Measurements from ENCODE around the gene CDK4.

Gene CDK4

DNA sequence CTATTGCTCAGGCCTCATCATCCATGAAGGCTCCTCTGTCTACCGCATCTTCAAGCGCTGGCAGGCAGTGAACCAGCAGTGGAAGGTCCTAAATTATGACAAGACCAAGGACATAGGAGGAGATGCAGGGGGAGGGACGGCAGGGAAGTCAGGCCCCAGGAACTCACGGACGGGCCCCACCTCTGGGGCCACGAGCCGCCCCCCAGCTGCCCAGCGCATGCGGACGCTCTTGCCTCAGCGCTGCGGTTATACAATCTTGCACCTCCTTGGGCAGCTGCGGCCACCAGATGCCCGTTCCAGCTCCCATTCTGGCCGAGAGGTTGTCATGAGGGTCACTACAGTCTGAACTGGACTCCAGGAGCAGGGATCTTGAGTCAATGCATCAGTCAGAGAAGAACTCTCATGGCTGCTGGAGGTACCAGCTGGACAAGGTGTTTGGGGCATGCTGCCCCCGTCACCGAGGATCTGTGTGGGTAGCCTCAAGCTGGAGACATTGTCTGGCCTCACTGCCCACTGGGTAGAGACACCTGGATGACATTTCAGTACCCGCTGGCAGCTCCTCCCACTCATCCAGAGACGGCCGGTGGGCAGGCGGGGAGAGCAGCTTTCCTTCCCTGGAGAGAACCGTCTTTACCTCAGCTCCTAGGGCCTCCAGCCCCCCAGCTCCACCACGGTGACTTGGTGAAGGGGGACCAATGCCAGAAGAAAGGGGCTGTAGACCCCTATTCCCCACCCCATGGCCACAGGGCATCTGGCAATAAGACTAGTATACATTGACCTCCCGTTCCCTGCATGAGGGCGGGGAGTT, 6.6 kb upstream of the CDK4 start:
- H3K9me3 ChIP-seq (ENCODE audit: control insufficient read depth in 2 of 2, low read length in 2 of 2), result no peaks in the 10 kb centered on the region
- H3K27ac ChIP-seq (ENCODE audit: low read depth in 2 of 2, low read length in 2 of 2), result no peak overlapping the region
- no peak overlapping the region for H3K9ac ChIP-seq (ENCODE audit: low read depth in 1 of 2, low read length in 2 of 2)
- H3K4me1 ChIP-seq (ENCODE audit: control insufficient read depth in 2 of 2, insufficient read depth in 2 of 2, low read length in 2 of 2), result peaks cover 19 to 22% of the 10 kb centered on the region in 2 donors
- H3K27me3 ChIP-seq (ENCODE audit: control insufficient read depth in 2 of 2, insufficient read depth in 2 of 2, low read length in 2 of 2), result peaks cover 0 to 4% of the 10 kb centered on the region in 2 donors
- H3K4me3 ChIP-seq (ENCODE audit: low read length in 2 of 2), result no peak overlapping the region
- peaks cover 7 to 16% of the 10 kb centered on the region in 2 donors for H3K36me3 ChIP-seq (ENCODE audit: control insufficient read depth in 2 of 2, insufficient read depth in 2 of 2, low read length in 2 of 2)

DNA sequence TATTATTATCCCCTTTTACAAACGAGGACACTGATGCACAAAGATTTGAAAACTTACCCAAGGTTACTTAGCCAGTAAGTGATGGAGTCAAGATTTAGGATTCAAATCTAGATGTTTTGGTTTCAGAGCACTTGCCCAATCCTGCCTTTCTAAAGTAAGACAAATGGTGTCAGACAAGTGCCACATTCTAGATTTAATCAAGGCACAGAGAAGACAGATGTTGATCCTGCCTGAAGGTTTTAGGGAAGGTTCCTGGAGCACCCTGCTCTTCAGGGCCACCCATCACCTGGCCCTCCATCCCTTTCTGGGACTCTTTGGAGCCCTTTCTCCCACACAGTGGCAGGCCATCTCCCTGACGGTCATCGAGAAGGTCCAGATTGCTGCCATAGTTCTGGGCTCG, 5.7 kb upstream of the CDK4 start:
- Histone ChIP-seq H3K27me3 (ENCODE audit: control insufficient read depth in 2 of 2, insufficient read depth in 2 of 2, low read length in 2 of 2) (no peaks in the 10 kb centered on the region), H3K9ac (ENCODE audit: low read depth in 1 of 2, low read length in 2 of 2) (no peak overlapping the region)

DNA sequence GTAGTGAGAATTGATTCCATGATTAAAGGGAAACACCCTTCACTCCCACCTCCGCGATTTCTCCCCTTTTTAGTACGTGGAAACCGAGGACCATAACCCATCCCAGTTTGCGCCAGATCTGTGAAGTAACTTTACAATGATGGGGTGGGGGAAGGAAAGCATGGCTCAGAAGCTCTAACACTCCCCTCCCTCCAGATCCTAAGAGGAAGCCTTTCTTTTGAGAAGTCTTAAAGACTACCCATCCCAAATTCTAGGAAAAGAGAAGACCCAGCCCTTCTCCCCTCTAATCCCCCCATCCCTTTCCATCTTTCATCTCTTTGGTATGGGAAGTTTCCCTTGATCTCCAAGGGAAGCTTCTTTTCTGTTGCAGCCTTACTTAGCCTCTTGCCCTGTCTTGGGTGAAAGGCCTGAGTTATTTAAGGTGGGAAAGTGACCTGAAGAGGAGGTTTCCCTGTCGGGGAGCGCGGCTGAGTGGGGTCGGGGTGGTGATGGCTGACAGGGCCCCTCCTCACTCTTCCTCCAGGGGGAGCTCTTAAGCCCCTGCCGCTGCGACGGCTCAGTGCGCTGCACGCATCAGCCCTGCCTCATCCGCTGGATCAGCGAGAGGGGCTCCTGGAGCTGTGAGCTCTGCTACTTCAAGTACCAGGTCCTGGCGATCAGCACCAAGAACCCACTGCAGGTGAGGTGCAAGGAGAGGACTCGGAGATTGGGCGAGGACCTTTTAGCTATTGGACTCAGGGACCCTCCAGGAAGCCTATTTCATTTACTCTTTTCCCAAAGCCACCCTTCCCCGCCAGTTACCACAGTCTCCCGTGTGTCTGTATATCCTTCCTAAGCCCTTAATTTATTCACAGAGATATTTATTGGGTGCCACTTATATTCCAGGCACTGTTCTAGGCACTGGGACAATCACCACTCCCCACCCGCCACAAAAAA, 4.6 kb upstream of the CDK4 start:
- Histone ChIP-seq H3K4me1 (ENCODE audit: control insufficient read depth in 2 of 2, insufficient read depth in 2 of 2, low read length in 2 of 2) (peaks cover 32 to 34% of the 10 kb centered on the region in 2 donors), H3K27ac (ENCODE audit: low read depth in 2 of 2, low read length in 2 of 2) (no peak overlapping the region), H3K9me3 (ENCODE audit: control insufficient read depth in 2 of 2, low read length in 2 of 2) (no peaks in the 10 kb centered on the region), H3K9ac (ENCODE audit: low read depth in 1 of 2, low read length in 2 of 2) (peak overlapping the region in 1 of 2 donors; percentile 63), H3K4me3 (ENCODE audit: low read length in 2 of 2) (peak overlapping the region; percentile 60 to 76), H3K27me3 (ENCODE audit: control insufficient read depth in 2 of 2, insufficient read depth in 2 of 2, low read length in 2 of 2) (no peaks in the 10 kb centered on the region), H3K36me3 (ENCODE audit: control insufficient read depth in 2 of 2, insufficient read depth in 2 of 2, low read length in 2 of 2) (peaks cover 7 to 16% of the 10 kb centered on the region in 2 donors)

More for the DNA sequence above, 5.7 kb upstream of the CDK4 start:
- no peaks in the 10 kb centered on the region for H3K9me3 ChIP-seq (ENCODE audit: control insufficient read depth in 2 of 2, low read length in 2 of 2)
- H3K36me3 ChIP-seq (ENCODE audit: control insufficient read depth in 2 of 2, insufficient read depth in 2 of 2, low read length in 2 of 2), result peaks cover 7 to 16% of the 10 kb centered on the region in 2 donors
- H3K4me1 ChIP-seq (ENCODE audit: control insufficient read depth in 2 of 2, insufficient read depth in 2 of 2, low read length in 2 of 2), result peaks cover 26 to 28% of the 10 kb centered on the region in 2 donors
- no peak overlapping the region for H3K27ac ChIP-seq (ENCODE audit: low read depth in 2 of 2, low read length in 2 of 2)
- H3K4me3 ChIP-seq (ENCODE audit: low read length in 2 of 2), result no peak overlapping the region

DNA sequence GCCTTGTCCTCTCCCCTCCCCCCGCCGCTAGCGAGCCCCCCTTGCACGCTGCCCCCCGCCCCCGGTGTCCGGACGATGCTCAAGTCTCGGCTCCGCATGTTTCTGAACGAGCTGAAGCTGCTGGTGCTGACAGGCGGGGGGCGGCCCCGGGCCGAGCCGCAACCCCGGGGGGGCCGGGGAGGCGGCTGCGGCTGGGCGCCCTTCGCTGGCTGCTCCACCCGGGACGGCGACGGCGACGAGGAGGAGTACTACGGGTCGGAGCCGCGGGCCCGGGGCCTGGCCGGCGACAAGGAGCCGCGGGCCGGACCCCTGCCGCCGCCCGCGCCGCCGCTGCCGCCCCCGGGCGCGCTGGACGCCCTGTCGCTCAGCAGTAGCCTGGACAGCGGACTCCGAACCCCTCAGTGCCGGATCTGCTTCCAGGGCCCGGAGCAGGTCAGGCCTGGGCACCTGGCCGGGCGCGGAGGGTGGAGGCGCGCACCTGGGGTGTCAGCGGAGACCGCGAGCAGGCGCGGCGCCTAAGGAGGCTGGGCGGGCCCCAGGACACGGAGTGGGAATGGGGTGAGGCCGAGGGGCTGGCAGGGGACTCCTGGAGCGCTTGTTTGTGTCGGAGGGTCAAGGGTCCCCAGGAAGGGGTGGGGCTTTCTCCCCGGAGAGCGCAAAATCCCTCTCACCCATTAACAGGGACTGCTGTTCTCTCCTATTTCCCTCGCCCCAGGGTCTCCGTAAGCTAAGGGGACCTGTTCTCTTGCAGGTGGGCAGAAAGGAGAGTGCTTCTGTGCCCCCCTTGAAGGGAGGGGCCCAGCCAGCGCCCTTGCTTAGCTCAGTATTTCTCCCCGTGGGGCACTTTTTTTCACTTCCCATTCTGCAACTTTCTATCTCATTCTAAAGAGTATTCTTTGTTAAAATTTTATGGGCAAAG, 3.6 kb upstream of the CDK4 start:
- Histone ChIP-seq H3K9me3 (ENCODE audit: control insufficient read depth in 2 of 2, low read length in 2 of 2) (no peaks in the 10 kb centered on the region), H3K4me1 (ENCODE audit: control insufficient read depth in 2 of 2, insufficient read depth in 2 of 2, low read length in 2 of 2) (peaks cover 40 to 42% of the 10 kb centered on the region in 2 donors), H3K4me3 (ENCODE audit: low read length in 2 of 2) (peak overlapping the region; percentile 60 to 76), H3K27me3 (ENCODE audit: control insufficient read depth in 2 of 2, insufficient read depth in 2 of 2, low read length in 2 of 2) (no peaks in the 10 kb centered on the region), H3K9ac (ENCODE audit: low read depth in 1 of 2, low read length in 2 of 2) (peak overlapping the region; percentile 63 to 78), H3K27ac (ENCODE audit: low read depth in 2 of 2, low read length in 2 of 2) (peak overlapping the region; percentile 32 to 72), H3K36me3 (ENCODE audit: control insufficient read depth in 2 of 2, insufficient read depth in 2 of 2, low read length in 2 of 2) (peaks cover 7 to 16% of the 10 kb centered on the region in 2 donors)

DNA sequence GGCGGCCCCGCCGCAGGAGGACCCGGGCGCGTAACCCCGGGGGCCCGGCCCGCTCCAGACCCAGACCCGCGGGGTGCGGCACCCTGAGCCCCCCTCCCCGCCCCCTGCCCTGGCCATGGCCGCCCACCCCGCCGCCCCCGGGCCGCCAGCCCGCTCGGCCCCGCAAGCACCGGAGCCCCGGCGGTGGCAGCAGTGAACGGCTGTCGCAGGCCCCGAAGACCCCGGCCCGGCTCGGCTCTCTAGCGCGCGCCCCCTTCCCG, 3.0 kb upstream of the CDK4 start:
- Histone ChIP-seq H3K4me1 (ENCODE audit: control insufficient read depth in 2 of 2, insufficient read depth in 2 of 2, low read length in 2 of 2) (peaks cover 40 to 42% of the 10 kb centered on the region in 2 donors), H3K36me3 (ENCODE audit: control insufficient read depth in 2 of 2, insufficient read depth in 2 of 2, low read length in 2 of 2) (peaks cover 13 to 20% of the 10 kb centered on the region in 2 donors), H3K27me3 (ENCODE audit: control insufficient read depth in 2 of 2, insufficient read depth in 2 of 2, low read length in 2 of 2) (no peaks in the 10 kb centered on the region), H3K4me3 (ENCODE audit: low read length in 2 of 2) (peak overlapping the region; percentile 41 to 60), H3K9me3 (ENCODE audit: control insufficient read depth in 2 of 2, low read length in 2 of 2) (no peaks in the 10 kb centered on the region), H3K9ac (ENCODE audit: low read depth in 1 of 2, low read length in 2 of 2) (no peak overlapping the region), H3K27ac (ENCODE audit: low read depth in 2 of 2, low read length in 2 of 2) (peak overlapping the region; percentile 53 to 72)

DNA sequence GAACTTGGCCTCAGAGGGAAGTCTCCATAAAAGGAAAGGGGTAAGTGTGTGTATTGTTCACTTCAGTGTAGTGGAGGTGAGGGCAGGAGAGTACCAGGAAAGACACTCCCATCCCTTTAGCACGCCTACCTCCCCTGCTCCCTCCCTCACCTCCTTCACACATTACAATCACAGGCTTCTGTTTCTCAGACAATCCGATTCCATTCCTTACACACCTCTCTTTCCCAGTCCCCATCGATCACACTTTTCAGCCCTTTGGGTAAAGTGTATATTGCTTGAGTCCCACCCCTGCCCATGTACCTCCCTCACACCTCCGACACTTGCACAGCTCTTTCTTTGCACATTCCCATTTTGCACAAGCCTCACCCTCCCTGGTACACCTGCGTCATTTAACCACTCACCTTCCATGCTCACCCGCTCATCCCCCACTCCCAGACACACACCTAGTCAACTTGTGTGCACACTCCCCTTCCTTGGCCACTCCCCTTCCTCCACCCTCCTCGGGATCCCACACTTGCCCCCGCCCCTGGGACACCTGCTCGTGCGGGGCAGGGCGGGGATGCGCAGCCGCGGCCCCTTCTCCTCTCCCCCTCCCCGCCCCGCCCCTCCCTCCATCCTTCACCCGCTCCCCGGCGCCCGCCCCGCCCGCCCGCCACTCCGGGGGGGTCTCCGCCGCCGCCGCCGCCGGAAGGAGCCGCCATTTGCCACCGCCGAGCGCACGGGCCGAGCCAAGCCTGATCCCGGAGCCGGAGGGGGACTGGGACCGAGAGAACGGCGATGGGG, 2.5 kb upstream of the CDK4 start, which contains the start of gene MARCHF9:
MARCHF9 (plus strand) TSS at position 693 of the 783 bp plus-strand sequence. CDS start 426 bp downstream, outside the sequence.
- Histone ChIP-seq H3K9me3 (ENCODE audit: control insufficient read depth in 2 of 2, low read length in 2 of 2) (no peaks in the 10 kb centered on the region), H3K4me3 (ENCODE audit: low read length in 2 of 2) (peak within 1 kb of the TSS; percentile 60 to 76), H3K27me3 (ENCODE audit: control insufficient read depth in 2 of 2, insufficient read depth in 2 of 2, low read length in 2 of 2) (no peaks in the 10 kb centered on the region), H3K36me3 (ENCODE audit: control insufficient read depth in 2 of 2, insufficient read depth in 2 of 2, low read length in 2 of 2) (peaks cover 13 to 22% of the 10 kb centered on the region in 2 donors), H3K27ac (ENCODE audit: low read depth in 2 of 2, low read length in 2 of 2) (peak within 1 kb of the TSS; percentile 53 to 72), H3K9ac (ENCODE audit: low read depth in 1 of 2, low read length in 2 of 2) (peak within 1 kb of the TSS; percentile 63 to 78), H3K4me1 (ENCODE audit: control insufficient read depth in 2 of 2, insufficient read depth in 2 of 2, low read length in 2 of 2) (peaks cover 40 to 42% of the 10 kb centered on the region in 2 donors)

DNA sequence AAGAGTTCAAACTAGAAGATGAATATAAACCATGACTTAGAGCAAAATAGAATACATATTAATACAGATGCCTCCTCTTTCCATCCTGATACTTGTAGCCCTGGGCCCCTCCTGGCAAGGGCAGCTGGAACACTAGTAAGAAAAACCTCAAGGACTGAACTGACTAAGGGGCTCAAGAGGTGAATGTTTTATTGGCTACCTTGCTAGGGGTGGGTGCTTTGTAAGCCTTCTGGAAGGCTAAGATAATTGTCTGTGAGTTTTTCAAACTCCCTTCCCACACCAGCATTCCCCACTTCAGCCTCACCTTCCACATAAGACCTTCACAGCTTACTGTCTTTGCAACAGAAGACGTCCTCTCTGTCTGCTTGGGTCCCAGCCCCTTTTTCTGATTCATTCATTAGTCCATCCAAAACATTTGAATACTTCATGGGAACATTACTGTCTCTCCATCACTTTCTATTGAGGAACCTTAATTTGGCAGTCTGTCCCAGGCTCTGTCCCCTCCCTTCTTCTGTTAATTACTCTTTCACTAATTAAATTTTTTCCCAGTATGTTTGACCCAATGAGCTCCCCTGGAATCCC, 1.7 kb upstream of the CDK4 start:
- H3K4me1 ChIP-seq (ENCODE audit: control insufficient read depth in 2 of 2, insufficient read depth in 2 of 2, low read length in 2 of 2), result peaks cover 40 to 42% of the 10 kb centered on the region in 2 donors
- no peaks in the 10 kb centered on the region for H3K27me3 ChIP-seq (ENCODE audit: control insufficient read depth in 2 of 2, insufficient read depth in 2 of 2, low read length in 2 of 2)
- no peak overlapping the region for H3K4me3 ChIP-seq (ENCODE audit: low read length in 2 of 2)
- H3K9me3 ChIP-seq (ENCODE audit: control insufficient read depth in 2 of 2, low read length in 2 of 2), result no peaks in the 10 kb centered on the region
- peak overlapping the region; percentile 14 to 36 for H3K9ac ChIP-seq (ENCODE audit: low read depth in 1 of 2, low read length in 2 of 2)
- peak overlapping the region; percentile 53 to 62 for H3K27ac ChIP-seq (ENCODE audit: low read depth in 2 of 2, low read length in 2 of 2)
- H3K36me3 ChIP-seq (ENCODE audit: control insufficient read depth in 2 of 2, insufficient read depth in 2 of 2, low read length in 2 of 2), result peaks cover 15 to 25% of the 10 kb centered on the region in 2 donors

DNA sequence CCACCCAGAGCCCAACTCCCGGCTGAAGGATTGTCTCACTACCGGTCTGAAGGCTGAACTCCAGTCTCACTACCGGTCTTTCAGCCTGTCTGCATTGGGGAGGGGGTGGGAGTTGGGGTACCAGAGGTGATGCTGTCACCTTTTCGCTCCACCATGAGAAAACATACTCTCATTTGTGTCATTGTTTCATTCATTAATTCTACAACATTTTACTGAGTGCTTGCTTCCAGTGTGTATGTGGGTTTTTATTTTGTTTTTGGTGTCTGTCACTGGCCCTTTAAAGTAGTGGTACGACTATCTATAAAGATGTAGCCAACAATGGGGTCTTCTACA, 524 bp upstream of the CDK4 start:
- Histone ChIP-seq H3K9me3 (ENCODE audit: control insufficient read depth in 2 of 2, low read length in 2 of 2) (no peaks in the 10 kb centered on the region), H3K27me3 (ENCODE audit: control insufficient read depth in 2 of 2, insufficient read depth in 2 of 2, low read length in 2 of 2) (no peaks in the 10 kb centered on the region), H3K27ac (ENCODE audit: low read depth in 2 of 2, low read length in 2 of 2) (peak overlapping the region; percentile 59 to 64), H3K9ac (ENCODE audit: low read depth in 1 of 2, low read length in 2 of 2) (peak overlapping the region; percentile 61 to 88), H3K36me3 (ENCODE audit: control insufficient read depth in 2 of 2, insufficient read depth in 2 of 2, low read length in 2 of 2) (peaks cover 16 to 21% of the 10 kb centered on the region in 2 donors), H3K4me1 (ENCODE audit: control insufficient read depth in 2 of 2, insufficient read depth in 2 of 2, low read length in 2 of 2) (peaks cover 40% of the 10 kb centered on the region in 2 donors), H3K4me3 (ENCODE audit: low read length in 2 of 2) (peak overlapping the region; percentile 57 to 89)

DNA sequence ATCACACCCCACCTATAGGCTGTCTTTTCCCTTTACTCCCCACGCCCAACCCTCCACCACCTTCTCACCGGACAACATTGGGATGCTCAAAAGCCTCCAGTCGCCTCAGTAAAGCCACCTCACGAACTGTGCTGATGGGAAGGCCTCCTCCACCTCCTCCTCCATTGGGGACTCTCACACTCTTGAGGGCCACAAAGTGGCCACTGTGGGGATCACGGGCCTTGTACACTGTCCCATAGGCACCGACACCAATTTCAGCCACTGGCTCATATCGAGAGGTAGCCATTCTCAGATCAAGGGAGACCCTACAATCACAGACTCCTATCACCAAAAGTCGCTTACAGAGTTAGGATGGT, 700 bp downstream of the CDK4 start:
- Histone ChIP-seq H3K36me3 (ENCODE audit: control insufficient read depth in 2 of 2, insufficient read depth in 2 of 2, low read length in 2 of 2) (peaks cover 26 to 29% of the 10 kb centered on the region in 2 donors), H3K27me3 (ENCODE audit: control insufficient read depth in 2 of 2, insufficient read depth in 2 of 2, low read length in 2 of 2) (no peaks in the 10 kb centered on the region), H3K4me3 (ENCODE audit: low read length in 2 of 2) (peak overlapping the region; percentile 83 to 89), H3K9me3 (ENCODE audit: control insufficient read depth in 2 of 2, low read length in 2 of 2) (no peaks in the 10 kb centered on the region), H3K27ac (ENCODE audit: low read depth in 2 of 2, low read length in 2 of 2) (peak overlapping the region; percentile 85 to 86), H3K9ac (ENCODE audit: low read depth in 1 of 2, low read length in 2 of 2) (peak overlapping the region; percentile 88 to 89), H3K4me1 (ENCODE audit: control insufficient read depth in 2 of 2, insufficient read depth in 2 of 2, low read length in 2 of 2) (peaks cover 35 to 36% of the 10 kb centered on the region in 2 donors)

Measured in mucosa of rectum (tissue), 2 donors.